ENCODE data around the gene JAKMIP1.

The JAKMIP1 gene

DNA sequence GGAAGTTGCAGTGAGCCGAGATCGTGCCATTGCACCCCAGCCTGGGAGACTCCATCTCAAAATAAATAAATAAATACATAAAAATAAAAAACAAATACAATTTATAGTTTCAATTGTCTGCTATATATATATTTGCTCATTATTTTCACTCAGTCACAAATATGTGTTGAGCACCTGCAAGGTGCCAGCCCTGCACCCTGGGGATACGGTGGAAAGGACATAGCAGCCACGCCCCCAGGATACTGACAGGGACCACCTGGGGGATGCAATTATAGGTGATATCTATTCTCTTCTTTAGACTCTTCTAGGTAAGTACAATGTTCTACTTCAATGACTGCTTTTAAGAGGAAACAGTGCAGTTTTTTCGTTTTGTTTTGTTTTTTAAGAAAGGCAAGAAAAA, 85.0 kb downstream of the JAKMIP1 start:
- H3K4me3 ChIP-seq (ENCODE audit: low read depth, low read length), result no peak overlapping the region
- TF ChIP-seq, protein P1, sequence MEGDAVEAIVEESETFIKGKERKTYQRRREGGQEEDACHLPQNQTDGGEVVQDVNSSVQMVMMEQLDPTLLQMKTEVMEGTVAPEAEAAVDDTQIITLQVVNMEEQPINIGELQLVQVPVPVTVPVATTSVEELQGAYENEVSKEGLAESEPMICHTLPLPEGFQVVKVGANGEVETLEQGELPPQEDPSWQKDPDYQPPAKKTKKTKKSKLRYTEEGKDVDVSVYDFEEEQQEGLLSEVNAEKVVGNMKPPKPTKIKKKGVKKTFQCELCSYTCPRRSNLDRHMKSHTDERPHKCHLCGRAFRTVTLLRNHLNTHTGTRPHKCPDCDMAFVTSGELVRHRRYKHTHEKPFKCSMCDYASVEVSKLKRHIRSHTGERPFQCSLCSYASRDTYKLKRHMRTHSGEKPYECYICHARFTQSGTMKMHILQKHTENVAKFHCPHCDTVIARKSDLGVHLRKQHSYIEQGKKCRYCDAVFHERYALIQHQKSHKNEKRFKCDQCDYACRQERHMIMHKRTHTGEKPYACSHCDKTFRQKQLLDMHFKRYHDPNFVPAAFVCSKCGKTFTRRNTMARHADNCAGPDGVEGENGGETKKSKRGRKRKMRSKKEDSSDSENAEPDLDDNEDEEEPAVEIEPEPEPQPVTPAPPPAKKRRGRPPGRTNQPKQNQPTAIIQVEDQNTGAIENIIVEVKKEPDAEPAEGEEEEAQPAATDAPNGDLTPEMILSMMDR (IDR thresholded peaks at IDR 0.05; ENCODE audit: low read depth, low read length, missing control alignments), result no peak
- no peak for DNase-seq (ENCODE audit: low read depth)

DNA sequence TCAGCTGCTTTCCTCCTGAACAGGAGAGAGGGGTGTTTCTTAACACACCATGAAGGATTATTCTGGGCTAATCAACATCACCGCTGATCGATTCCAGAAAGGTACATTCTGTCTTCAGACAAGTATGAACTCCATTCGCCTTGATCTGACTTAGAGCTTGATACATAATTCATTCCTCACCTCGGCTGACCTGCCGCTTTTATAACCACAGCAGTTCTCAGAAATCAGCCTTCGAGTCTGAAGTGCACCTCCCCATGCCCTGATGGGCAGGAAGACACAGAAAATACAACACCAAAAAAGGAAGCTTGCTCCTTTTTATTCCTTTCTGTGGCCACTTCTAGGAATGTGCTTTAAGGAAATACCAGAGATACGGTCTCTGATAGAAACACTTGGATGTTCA, 85.7 kb downstream of the JAKMIP1 start:
- no peak overlapping the region for H3K4me3 ChIP-seq (ENCODE audit: low read depth, low read length)
- TF ChIP-seq, protein P1 (IDR thresholded peaks at IDR 0.05; ENCODE audit: low read depth, low read length, missing control alignments), result no peak
- no peak for DNase-seq (ENCODE audit: low read depth)

DNA sequence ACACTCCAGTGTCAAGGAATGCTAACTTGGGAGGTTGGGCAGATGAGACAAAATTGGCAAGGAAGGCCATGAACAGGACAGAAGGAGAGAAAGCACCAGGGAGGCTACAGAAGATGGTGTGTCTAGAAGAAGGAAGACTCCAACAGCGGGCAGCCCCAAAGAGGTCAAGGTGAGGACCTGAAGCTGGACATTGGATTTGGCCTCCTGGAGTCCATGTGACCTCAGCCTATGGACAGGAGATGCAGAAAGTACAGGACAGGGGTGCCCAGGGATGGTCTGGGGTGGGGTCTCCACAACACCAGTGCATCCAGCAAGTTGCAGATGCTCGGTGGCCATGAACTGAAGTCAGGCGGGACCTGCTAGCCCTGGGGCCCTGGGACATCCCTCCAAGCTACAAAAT, 86.2 kb downstream of the JAKMIP1 start:
- TF ChIP-seq, protein P1 (IDR thresholded peaks at IDR 0.05; ENCODE audit: low read depth, low read length, missing control alignments), result no peak
- no peak for DNase-seq (ENCODE audit: low read depth)
- H3K4me3 ChIP-seq (ENCODE audit: low read depth, low read length), result no peak overlapping the region

DNA sequence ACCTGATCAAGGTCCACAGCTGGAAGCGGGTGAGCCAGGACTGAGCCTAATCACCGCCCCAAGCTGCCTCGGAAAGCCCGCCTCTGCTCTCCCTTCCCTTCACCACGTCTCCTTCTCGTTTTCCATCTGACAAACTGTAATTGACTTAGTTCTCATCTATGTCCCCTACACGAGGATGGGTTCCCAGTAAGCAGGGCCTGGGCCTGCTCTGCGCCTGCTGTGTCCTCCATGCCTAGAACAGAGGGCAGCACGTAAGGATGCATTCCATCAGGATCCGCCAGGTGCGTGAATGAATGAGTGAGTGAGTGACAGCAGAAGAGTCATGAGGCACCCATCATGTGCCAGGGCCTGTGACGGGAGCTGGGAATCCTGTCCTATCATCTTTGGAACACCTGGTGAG, 86.7 kb downstream of the JAKMIP1 start:
- TF ChIP-seq, protein P1 (IDR thresholded peaks at IDR 0.05; ENCODE audit: low read depth, low read length, missing control alignments), result no peak
- H3K4me3 ChIP-seq (ENCODE audit: low read depth, low read length), result no peak overlapping the region
- DNase-seq (ENCODE audit: low read depth), result no peak

DNA sequence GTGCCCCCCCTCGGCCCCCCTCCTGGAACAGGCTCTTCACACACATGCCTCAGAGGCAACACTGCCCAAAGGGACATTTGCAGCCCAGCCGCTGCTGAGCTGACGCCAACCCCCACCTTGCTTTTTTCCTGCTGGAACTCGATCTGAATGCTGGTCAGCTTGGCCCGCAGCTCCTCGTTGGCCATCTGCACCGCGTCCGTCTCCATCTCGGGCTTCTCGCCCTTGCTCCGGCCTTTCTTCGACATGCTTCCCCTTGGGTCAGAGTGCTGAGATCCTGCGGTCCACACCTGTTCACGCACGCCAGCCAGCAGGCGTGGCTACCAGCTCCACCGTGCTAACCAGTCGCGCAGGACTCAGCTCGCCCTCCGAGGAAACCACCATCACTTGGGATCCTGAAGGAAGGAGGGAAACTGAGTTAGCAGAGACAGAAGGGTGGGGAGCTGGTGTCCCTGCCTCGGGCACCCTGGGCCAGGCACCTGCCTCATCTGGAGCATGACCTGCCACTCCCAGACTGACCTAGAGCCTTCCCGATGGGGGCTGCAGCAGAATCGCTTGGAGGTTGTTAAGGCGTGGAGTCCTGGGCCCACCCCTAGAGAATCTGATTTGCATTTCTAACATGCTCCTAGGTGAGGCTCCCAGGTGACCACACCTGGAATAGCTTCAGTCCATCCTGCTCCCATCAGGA, 87.6 kb downstream of the JAKMIP1 start:
- H3K4me3 ChIP-seq (ENCODE audit: low read depth, low read length), result no peak overlapping the region
- TF ChIP-seq, protein P1 (IDR thresholded peaks at IDR 0.05; ENCODE audit: low read depth, low read length, missing control alignments), result no peak
- DNase-seq (ENCODE audit: low read depth), result no peak

DNA sequence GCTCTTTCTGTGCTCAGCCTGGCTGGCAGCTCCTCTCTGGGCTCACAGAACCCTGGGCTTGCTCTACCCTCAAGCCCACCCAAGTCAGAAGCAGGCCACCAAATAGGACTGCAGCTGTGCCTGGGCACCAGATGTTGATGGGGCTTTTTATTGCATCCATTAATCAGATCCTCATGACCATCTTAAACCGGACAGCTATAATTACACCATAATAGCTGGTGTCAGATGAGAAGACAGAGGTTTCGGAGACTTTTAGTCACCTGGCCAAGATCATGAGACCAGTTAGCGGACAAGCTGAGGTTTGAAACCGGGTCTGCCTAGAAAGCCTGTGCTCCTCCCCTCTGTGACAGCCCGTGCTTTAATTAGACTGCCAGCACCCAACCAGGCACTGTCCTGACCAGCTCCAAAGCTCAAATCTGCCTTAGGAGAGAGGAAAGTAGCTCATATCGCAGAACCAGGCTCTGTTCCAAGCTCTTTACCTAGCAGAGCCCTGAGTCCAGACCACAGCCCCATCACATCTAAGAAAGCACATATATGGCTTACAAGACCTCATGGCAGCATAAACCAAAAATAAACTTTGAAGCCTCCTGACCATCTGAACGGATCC, 88.9 kb downstream of the JAKMIP1 start:
- H3K4me3 ChIP-seq (ENCODE audit: low read depth, low read length), result no peak overlapping the region
- DNase-seq (ENCODE audit: low read depth), result no peak
- TF ChIP-seq, protein P1 (IDR thresholded peaks at IDR 0.05; ENCODE audit: low read depth, low read length, missing control alignments), result no peak
